Endothelial cell of umbilical vein (primary cell): ENCODE results near the gene PTBP3. TPM values are rescaled to one million over a fixed set of nuclear protein-coding genes. Genes with fewer than 3 reads are reported as not detected.

ENCODE experiments used
- BruUV-seq: library from RNA; stranded (reverse); fragments of 400-500 nt; replicated peaks from 2 replicates; lab custom pipeline; 2021; lab: Mats Ljungman, UMichigan
- CTCF ChIA-PET: fragments of 300-600, 350-600 bp; sonication (Branson Sonifier 250); formaldehyde crosslinking; loops from one replicate; lab custom pipeline; 2021; ENCODE audit warnings: antibody characterized with exemption, inconsistent platforms; lab: Charles Lee
- POLR2A ChIA-PET: fragments of 300-600, 350-600 bp; sonication (Branson Sonifier 250); formaldehyde crosslinking; loops from one replicate; lab custom pipeline; 2021; ENCODE audit warnings: antibody characterized with exemption, inconsistent platforms; lab: Charles Lee
- DNase-seq: peaks from one replicate; pipeline ENCODE4 v3.0.0-alpha.2; 2011; ENCODE audit warnings: low read depth, low spot score
- FAIRE-seq: peaks from 2 replicates; lab custom pipeline; 2011; peaks lifted over from hg19 to GRCh38; lab: Jason Lieb, UNC
- H2AFZ ChIP-seq: 2 replicates; pipeline ENCODE4 v1.6.0; 2012; ENCODE audit warnings: low read depth, low read length, control low read depth, inconsistent platforms
- H3K27ac ChIP-seq: 2 replicates; pipeline ENCODE4 v1.5.1; 2011; ENCODE audit warnings: low read depth, mild to moderate bottlenecking, control low read depth, low read length, moderate library complexity; ENCODE audit not compliant: insufficient read depth
- H3K27me3 ChIP-seq, 2 experiments: 2 replicates each; pipeline versions ENCODE4 v1.6.0 to v1.6.1; 2011; ENCODE audit warnings: low read length in 2 of 2, mixed read lengths in 1 of 2; ENCODE audit not compliant: control insufficient read depth in 2 of 2, insufficient read depth in 2 of 2
- H3K36me3 ChIP-seq, 2 experiments: 2 replicates in 1 of 2; 3 replicates in 1 of 2; pipeline ENCODE4 v1.5.1; 2011; ENCODE audit warnings: low read length in 2 of 2, mild to moderate bottlenecking in 1 of 2, moderate library complexity in 1 of 2; ENCODE audit not compliant: control insufficient read depth in 2 of 2, insufficient read depth in 2 of 2; ENCODE audit errors: extremely low read depth in 1 of 2
- H3K4me1 ChIP-seq: 3 replicates; pipeline ENCODE4 v1.5.1; 2011; ENCODE audit warnings: mild to moderate bottlenecking, low read length; ENCODE audit not compliant: control insufficient read depth, insufficient read depth; ENCODE audit errors: extremely low read depth
- H3K4me2 ChIP-seq: 2 replicates; pipeline ENCODE4 v1.6.1; 2011; ENCODE audit warnings: low read length, control low read depth, mixed read lengths; ENCODE audit not compliant: insufficient read depth
- H3K4me3 ChIP-seq, 3 experiments: fragments of 200-600 bp in 1 of 3; sonication (generic), shearing (Covaris generic) in 1 of 3; replicated peaks in 1 of 3; 2 replicates each; pipeline ENCODE4 v1.5.1; 2011 to 2016; ENCODE audit warnings: control low read depth in 3 of 3, low read length in 3 of 3, mild to moderate bottlenecking in 2 of 3, inconsistent platforms in 1 of 3, low read depth in 1 of 3, moderate library complexity in 1 of 3; ENCODE audit not compliant: insufficient read depth in 1 of 3
- H3K79me2 ChIP-seq: 2 replicates; pipeline ENCODE4 v1.6.0; 2012; ENCODE audit warnings: low read length, inconsistent platforms; ENCODE audit not compliant: control insufficient read depth, insufficient read depth
- H3K9ac ChIP-seq: replicated peaks from 2 replicates; pipeline ENCODE3; 2011; ENCODE audit warnings: low read length, control low read depth; ENCODE audit not compliant: insufficient read depth; ENCODE audit errors: extremely low read depth
- H3K9me1 ChIP-seq: replicated peaks from 3 replicates; pipeline ENCODE4 v1.6.0; 2011; ENCODE audit warnings: mild to moderate bottlenecking, low read length; ENCODE audit not compliant: control insufficient read depth, insufficient read depth; ENCODE audit errors: extremely low read depth
- H3K9me3 ChIP-seq: replicated peaks from 2 replicates; pipeline ENCODE4 v1.5.1; 2012; ENCODE audit warnings: low read length, inconsistent platforms; ENCODE audit not compliant: control insufficient read depth, insufficient read depth
- H4K20me1 ChIP-seq: replicated peaks from 2 replicates; pipeline ENCODE3; 2011; ENCODE audit warnings: mild to moderate bottlenecking, low read length; ENCODE audit not compliant: control insufficient read depth, insufficient read depth; ENCODE audit errors: extremely low read depth
- EZH2 ChIP-seq: IDR thresholded peaks from 2 replicates; pipeline ENCODE4 v1.6.1; 2012; ENCODE audit warnings: borderline replicate concordance, low read depth, mild to moderate bottlenecking, moderate library complexity, low read length, inconsistent platforms; ENCODE audit not compliant: severe bottlenecking
- FOS ChIP-seq: IDR thresholded peaks from 2 replicates; pipeline ENCODE4 v1.6.1; 2011; ENCODE audit warnings: mild to moderate bottlenecking, low read length, moderate library complexity, borderline replicate concordance; ENCODE audit not compliant: insufficient read depth
- GATA2 ChIP-seq: IDR thresholded peaks from 2 replicates; pipeline ENCODE4 v1.7.0; 2011; ENCODE audit warnings: low read depth, mild to moderate bottlenecking, moderate library complexity, mixed read lengths, low read length; ENCODE audit not compliant: insufficient read length, insufficient read depth
- JUN ChIP-seq: IDR thresholded peaks from 2 replicates; pipeline ENCODE4 v1.6.1; 2011; ENCODE audit warnings: borderline replicate concordance, low read depth; ENCODE audit not compliant: insufficient read length, insufficient read depth
- MYC ChIP-seq: IDR thresholded peaks from one replicate; pipeline ENCODE4 v1.6.1; 2011; ENCODE audit warnings: mild to moderate bottlenecking, low read depth, low read length
- POLR2A ChIP-seq: IDR thresholded peaks from 2 replicates; pipeline ENCODE4 v1.6.1; 2012; ENCODE audit warnings: low read depth, mild to moderate bottlenecking, control low read depth, low read length
- POLR2AphosphoS5 ChIP-seq: IDR thresholded peaks from 2 replicates; pipeline ENCODE4 v1.6.1; 2012; ENCODE audit warnings: low read depth, mild to moderate bottlenecking, control low read depth, low read length, moderate library complexity; ENCODE audit not compliant: insufficient read depth
- dilution Hi-C: fragments of 300-500 bp; cut with MboI; formaldehyde crosslinking; loops from one replicate; pipeline ENCODE4 v1.15.0; 2019; ENCODE audit warnings: low sequenced_read_pairs; ENCODE audit not compliant: extremely low pct_ligation_motif_present
- intact Hi-C: fragments of 100-400 bp; cut with micrococcal nuclease; formaldehyde crosslinking; loops from one replicate; pipeline ENCODE4 v1.10.0; 2022
- polyA plus RNA-seq, 4 experiments: library from polyadenylated mRNA; depleted of rRNA in 3 of 4; stranded (reverse) in 3 of 4; unstranded in 1 of 4; fragments of >200 nt; gene quantifications; 2 replicates each; pipeline versions ENCODE4 v1.2.1 to v1.2.3, GENCODE V29; 2011 to 2012; ENCODE audit warnings: missing spikeins in 1 of 4
- total RNA-seq: library from RNA; stranded (reverse); gene quantifications from 2 replicates; pipeline ENCODE4 v1.2.3, GENCODE V29; 2021
- TF ChIP-seq, protein P1 (sequence below), 2 donors: IDR thresholded peaks; 1 replicate in 1 of 2; 2 replicates in 1 of 2; pipeline ENCODE4 v1.5.1; 2011; ENCODE audit warnings: low read length in 2 of 2, mild to moderate bottlenecking in 2 of 2, moderate library complexity in 2 of 2, control low read depth in 1 of 2, inconsistent platforms in 1 of 2, low read depth in 1 of 2; ENCODE audit not compliant: insufficient read depth in 1 of 2; ENCODE audit errors: extremely low read depth in 1 of 2
- TF ChIP-seq, protein P2 (sequence below): IDR thresholded peaks from 2 replicates; pipeline ENCODE4 v1.6.1; 2011; ENCODE audit not compliant: insufficient read depth, insufficient read length

PTBP3 gene
- total and polyA plus RNA-seq, 2 donors (not counting 3 experiments of a cell fraction or from before 2014, with no cell fraction given), result 42.4 to 75.0 TPM

DNA sequence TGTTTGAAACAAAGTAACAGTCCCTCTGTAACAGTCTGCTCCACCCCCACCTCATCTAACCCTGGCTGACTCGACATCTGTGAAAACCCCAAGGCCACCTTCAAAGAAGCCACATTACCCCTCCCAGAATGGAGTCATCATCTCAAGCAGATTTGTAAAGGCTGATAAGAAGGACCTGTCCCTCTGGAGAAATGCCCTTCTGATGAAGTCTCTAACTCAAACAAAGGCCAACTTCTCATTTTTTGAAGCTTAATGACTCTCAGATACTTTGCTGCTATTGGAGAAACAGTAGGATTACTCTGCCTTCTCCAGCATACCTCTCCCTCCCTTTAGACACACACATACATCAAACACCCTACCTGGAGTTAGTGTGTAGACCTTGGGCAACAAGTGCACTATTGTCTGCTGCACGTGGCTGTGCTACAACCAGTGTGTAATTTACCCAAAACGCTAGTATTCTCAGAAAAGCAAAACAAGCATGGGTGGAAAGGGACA lies 153.0 kb downstream of the PTBP3 start:
- H3K36me3 ChIP-seq, result no peaks in the 10 kb centered on the region
- no peak overlapping the region for H2AFZ ChIP-seq
- no peak overlapping the region for H3K4me2 ChIP-seq
- no peaks in the 10 kb centered on the region for H3K79me2 ChIP-seq
- TF ChIP-seq, protein P1, sequence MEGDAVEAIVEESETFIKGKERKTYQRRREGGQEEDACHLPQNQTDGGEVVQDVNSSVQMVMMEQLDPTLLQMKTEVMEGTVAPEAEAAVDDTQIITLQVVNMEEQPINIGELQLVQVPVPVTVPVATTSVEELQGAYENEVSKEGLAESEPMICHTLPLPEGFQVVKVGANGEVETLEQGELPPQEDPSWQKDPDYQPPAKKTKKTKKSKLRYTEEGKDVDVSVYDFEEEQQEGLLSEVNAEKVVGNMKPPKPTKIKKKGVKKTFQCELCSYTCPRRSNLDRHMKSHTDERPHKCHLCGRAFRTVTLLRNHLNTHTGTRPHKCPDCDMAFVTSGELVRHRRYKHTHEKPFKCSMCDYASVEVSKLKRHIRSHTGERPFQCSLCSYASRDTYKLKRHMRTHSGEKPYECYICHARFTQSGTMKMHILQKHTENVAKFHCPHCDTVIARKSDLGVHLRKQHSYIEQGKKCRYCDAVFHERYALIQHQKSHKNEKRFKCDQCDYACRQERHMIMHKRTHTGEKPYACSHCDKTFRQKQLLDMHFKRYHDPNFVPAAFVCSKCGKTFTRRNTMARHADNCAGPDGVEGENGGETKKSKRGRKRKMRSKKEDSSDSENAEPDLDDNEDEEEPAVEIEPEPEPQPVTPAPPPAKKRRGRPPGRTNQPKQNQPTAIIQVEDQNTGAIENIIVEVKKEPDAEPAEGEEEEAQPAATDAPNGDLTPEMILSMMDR (IDR thresholded peaks at IDR 0.05; ENCODE audit: extremely low read depth in 1 of 2, insufficient read depth in 1 of 2, low read depth in 1 of 2, low read length in 2 of 2), result no peak
- TF ChIP-seq JUN (no peak), FOS (no peak), POLR2AphosphoS5 (no peak), MYC (no peak), POLR2A (no peak), EZH2 (no peak), GATA2 (no peak)
- TF ChIP-seq, protein P2, sequence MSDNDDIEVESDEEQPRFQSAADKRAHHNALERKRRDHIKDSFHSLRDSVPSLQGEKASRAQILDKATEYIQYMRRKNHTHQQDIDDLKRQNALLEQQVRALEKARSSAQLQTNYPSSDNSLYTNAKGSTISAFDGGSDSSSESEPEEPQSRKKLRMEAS, result no peak
- no peak overlapping the region for H3K4me3 ChIP-seq
- BruUV-seq, result no TSS peak
- FAIRE-seq (no peak), DNase-seq (no peak)
- H3K9me3 ChIP-seq, result no peaks in the 10 kb centered on the region
- H3K4me1 ChIP-seq, result peaks cover 6% of the 10 kb centered on the region
- POLR2A ChIA-PET, result no interaction called here
- H3K27ac ChIP-seq, result no peak overlapping the region
- intact Hi-C loops, result no loop called here
- H3K27me3 ChIP-seq, result no peaks in the 10 kb centered on the region
- CTCF ChIA-PET, result interaction anchor here (1.0 kb wide), 1 partner anchor 35 kb away, joined by 3 read pairs; no protein-coding TSS in a partner anchor
- H3K9ac ChIP-seq, result no peak overlapping the region
- dilution Hi-C loops, result no loop called here
- H4K20me1 ChIP-seq, result no peaks in the 10 kb centered on the region
- no peaks in the 10 kb centered on the region for H3K9me1 ChIP-seq
